Hindlimb muscle (tissue), 1 donor: ENCODE data around the gene RNF43. TPM values are rescaled to one million over a fixed set of nuclear protein-coding genes. Genes with fewer than 3 reads are reported as not detected.
"Not testable (repeated sequence)": the region's sequence is repeated elsewhere in the genome, so short reads cannot be mapped to it uniquely, and the experiment has no call there.

ENCODE experiments used
- DNase-seq: peaks from one replicate; pipeline ENCODE4 v3.0.0-alpha.2; 2013
- polyA plus RNA-seq: library from polyadenylated mRNA; unstranded; fragments of 120-200 nt; gene quantifications from one replicate; pipeline ENCODE4 v1.2.1, GENCODE V29; 2013; ENCODE audit not compliant: insufficient read length

RNF43 gene
- polyA plus RNA-seq, 1 donor: 0.05 TPM

DNA sequence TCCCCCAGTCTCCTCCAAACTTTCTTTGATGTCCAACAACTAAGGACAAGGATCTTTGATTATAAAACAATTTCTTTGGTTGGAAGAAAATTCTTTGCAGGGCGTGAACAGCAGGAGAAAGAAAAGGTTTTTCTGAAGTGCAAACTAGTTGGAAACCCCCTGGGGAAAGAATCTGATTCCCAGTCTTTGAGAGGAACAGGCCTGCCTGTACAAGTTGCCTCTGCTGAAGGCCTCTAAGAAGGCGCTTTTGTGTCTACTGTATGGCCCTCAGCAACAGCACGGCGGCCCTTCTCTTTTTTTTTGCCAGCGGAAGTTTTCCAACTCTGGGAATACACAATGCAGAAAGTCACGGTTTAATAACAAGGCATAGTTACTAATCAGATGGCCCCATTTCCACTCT lies 14.0 kb downstream of the RNF43 start:
- DNase-seq: no peak

DNA sequence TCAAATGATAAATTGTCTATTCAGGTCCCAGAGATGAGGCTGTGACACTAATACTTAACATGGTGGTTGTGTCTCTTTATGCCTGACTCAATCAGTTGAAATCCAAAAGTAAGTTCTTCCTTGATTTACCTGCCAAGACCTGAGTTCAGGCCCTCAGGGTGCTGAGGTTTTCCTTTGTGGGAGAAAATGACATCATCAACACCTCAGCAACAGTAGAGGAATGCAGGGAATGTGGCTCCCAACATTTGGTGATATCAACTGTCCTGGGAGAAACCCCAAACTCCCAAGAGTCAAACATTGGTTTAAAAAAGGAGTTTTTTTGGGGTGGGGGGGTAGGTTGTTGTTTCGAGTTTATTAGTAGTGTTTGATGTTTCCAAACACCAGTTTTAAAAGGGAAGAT lies 14.7 kb downstream of the RNF43 start:
- no peak for DNase-seq

DNA sequence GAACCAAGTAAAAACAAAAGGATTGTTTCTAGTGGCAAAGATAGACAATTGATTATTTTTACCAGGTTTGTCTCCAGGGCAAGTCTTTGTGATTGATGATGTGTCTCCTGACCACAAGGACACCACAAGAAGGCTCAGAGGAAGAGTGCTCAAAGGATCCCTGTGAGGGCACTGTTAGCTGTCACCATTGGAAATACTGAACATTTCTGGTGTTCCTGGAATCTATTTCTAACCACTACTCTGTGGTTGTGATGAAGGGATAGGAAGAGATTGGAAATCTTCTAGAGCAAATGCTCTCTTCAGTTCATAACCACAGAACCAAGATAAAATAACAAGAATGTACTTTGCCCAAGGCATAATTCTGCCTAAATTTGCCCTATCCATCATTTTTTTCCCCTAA lies 15.3 kb downstream of the RNF43 start:
- no peak for DNase-seq

DNA sequence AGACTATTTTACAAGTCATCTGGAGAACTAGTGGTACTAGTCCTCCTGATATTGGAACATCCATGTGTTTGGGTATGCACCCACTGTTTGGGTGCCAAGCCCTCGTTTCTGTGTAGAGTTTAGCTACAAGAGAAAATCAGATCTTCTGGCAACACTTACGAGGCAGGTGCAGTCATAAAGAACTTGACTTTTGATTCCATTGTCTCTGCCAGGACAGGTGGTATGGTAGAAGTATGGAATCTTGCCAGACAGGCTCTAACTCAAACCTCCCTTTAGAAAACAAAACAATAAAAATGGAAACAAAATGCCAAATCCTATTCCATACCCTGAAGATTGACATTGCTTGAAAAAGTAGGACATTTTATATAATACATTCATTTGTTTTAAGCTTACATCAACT lies 16.0 kb downstream of the RNF43 start:
- no peak for DNase-seq

DNA sequence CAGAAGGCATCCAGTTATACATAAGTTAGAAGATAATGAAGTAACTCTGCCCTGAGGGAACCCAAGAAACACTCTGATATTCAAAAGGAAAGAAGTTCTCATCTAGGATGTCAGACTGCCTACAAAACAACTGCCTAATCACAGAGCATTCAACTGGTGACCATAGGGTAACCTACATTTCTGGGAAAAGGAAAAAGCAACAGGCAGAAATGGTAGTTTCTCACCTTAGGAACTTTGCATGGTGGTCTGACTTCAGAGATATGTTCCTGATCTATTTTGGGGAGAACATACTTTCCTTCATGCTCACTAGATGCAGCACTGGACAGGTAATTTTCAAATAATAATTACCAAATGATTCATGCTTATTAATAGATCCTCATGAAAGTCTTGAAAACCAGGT lies 16.5 kb downstream of the RNF43 start:
- no peak for DNase-seq

DNA sequence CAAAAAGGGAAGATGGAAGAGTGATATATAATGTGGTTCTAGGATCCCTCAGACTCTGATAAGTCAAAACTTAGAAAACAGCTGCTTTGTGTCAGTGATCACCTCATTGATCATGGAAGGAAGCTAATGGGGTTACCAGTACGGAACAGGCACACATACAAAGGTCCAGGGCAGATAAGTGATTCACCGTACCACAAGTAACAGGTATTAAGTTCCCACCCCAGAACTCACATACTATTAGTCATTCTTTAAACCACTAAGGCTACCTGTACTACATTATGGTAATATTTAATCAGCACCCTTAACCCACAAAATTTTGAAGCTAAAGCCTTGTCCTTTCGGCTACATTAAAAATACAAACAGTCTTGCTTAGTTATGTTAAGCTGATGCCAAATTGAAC lies 17.4 kb downstream of the RNF43 start:
- no peak for DNase-seq

DNA sequence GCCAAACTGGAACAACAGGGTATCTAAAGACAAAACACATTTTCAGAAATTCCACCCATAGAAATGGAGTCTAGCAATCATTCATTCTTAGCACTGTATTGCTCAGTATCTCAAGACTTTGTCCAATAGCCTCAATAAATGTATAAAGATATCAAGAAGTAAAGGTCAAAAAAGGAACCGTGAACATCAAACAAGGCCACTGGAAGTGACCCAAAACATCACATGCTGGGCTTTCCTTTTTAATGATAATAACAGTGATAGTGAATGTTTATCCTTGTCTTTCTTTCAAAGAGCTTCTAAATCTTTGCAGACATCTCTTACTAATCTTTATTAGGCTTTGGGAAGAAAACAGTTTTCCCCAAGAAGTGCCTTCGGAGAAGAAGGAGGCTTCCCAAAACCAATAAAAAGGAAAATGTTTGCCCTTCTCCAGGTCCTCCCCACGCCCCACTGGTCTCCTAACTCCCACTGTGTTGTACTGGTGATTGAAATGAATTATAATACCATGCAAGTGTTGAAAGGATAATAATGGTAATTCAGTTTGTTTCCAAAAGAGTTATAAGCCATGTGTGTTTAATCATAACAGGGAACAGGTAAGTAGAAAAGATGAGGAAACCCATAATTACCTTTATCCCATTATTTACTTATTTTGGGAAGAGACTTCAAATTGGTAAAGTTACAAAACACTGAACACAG lies 18.6 kb downstream of the RNF43 start:
- DNase-seq: no peak

DNA sequence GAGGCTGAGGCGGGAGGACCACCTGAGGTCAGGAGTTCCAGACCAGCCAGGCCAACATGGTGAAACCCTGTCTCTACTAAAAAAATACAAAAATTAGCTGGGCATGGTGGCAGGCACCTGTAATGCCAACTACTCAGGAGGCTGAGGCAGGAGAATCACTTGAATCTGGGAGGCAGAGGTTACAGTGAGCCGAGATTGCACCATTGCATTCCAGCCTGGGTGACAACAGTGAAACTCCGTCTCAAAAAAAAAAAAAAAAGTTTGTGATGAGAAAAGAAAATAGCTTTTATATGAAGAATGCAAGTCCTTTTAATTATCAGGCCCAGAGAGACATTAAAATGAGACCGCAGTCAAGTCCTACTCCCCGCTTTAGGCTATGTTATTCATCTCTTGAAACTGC lies 19.9 kb downstream of the RNF43 start:
- not testable (repeated sequence) for DNase-seq

DNA sequence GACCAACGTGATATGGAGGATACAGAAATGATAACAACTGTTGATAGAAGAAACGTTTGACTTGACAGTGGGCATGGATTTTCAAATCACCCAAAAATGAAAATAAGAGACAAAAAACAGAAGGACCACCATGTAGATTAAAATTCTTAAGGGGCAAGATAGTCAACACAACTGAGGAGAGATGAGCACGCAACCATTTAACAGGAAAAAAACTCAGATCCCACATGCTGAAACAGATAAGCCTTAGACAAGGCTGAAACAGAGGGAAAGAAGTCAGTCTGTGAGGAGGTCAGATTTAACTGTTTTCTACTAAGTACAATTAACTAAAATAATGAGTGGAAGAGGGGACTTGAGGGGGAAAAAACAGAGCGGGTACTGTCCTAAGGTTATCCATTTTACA lies 21.2 kb downstream of the RNF43 start:
- no peak for DNase-seq

DNA sequence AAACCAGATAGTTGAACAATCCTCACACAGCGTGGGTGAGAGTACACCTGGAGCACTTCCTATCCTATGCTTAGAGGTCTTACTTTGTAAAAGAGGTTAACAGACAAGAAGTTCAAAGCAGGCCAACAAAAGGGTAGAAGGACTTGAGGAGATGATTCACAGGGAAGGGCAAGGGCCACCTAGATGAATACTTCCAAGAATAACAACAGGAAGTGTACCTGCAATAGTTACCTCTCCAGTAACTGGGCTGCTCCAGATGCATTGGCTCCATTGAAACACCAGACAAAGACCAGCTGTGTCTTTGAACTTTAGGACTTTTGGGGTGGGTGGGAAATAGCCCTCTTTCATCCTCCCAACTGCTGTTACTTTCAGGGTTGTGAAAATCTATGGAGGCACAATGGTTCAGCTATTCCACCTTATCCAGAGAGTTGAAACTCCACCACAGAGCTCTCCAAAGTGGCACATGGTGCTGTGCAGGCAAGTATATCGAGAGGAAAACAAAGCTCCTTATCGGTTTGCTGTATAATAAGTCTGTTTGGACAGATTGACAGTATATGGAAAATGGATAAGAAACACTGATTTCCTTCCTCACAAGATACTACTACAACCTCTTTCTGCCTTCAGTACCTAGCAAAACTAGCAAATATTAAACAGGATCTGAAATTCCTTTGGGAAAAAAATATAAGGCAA lies 22.7 kb downstream of the RNF43 start:
- no peak for DNase-seq

DNA sequence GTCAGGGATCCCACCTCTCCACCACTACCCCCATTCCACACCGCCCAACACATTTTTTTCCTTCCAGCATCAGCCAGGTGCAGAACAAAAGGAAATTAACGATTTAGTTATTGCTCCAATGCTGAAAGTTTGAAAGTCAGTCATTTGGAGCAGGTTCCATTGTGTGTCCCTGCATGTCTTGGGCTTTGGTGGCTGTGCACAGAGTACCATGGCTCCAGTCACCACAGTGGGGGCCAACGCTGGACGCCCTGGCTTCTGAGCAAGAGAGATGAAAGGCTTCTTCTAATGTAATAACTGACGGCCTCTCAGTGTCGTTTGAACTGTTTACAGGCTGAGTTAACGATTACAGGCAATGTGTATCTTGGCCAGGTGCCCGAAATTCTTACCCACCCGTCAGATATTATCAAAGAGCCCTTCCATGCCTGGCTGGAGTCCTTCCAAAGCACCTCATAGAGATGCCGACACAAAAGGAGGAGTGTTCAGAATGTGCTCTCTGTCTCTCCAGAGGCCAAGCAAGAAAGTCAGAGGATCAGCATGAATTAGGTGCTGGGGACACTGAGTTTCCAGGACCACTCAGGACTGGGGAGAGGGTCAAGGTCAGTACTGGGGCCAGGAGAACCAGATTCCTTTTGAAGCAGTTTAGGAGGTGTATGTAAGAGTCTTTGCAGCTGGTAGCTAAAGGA lies 25.9 kb downstream of the RNF43 start:
- DNase-seq: no peak

DNA sequence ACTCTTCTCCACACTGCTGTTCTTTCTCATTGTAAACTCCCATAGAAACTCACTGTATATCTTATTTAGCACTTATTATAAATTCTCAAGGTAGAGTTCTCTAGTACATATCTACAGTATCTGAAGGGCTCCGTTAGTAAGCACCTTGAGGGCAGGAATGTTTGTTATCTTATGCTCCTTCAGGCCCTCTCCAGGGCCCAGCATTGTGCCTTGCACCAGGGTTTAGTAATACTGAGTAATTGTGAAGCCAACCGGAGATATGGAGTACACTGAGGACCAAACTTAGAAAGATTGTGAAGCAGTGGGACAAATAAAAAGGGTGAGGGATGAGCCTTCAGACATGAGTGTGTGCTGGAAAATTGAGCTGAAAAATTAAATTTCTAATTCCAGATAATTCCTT lies 26.4 kb downstream of the RNF43 start:
- DNase-seq: no peak

DNA sequence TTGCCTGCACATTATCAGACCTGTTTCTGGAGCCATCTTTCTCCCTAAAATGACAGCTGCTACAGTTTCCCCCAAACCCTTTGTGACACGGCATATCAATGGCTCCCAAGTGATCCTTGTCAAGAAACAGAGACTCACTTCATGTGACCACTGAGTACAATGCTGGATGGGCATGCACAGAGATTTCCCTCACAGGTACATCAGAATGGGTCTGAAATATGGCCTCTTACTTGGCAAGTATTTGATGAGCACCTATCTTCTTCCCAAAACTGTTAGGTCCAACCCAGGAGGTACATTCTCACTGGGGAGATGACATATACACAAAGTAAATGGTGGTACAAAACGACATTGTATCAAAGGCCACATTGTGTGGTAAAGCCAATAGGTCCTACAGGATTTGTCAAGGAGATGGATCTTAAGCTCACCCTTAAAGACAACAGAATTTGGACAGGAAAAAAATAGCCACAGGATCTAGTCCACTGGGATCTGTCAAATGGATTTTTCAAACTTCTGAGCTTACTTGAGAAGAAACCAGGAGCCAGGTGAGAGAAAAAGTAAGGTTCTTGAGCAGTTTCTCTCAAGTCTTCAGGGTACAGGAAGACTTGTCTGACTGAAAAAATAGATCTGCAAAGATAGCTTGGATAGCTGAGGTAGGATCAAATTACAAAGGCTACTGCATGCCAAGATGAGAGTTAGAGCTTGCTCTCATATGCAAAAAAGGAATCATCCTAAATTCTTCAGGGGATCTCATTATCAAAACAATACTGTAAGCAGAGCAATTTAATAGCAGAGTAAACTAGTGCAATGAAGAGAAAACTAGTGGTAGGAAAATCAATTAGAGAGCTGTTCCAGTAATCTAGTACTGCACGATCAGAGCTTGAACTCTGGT lies 28.8 kb downstream of the RNF43 start:
- no peak for DNase-seq

DNA sequence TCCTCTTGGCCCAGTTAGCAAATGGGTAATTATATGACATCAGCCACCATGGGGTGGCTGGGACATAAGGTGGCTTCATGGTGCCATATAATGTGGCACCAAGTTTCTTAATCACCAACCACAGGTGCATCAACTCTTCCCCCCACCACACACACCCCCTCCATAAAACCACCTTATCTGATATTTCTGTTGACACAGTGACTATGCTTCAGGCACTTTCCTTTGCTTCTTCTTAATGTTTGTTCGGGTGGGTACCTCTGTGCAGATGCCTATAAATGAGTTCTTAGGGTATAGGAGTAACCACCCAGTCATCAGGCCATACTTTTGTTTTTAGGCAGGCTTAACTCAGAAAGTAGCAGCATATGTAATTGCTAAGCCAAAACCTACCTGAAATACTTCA lies 29.5 kb downstream of the RNF43 start:
- DNase-seq: no peak

DNA sequence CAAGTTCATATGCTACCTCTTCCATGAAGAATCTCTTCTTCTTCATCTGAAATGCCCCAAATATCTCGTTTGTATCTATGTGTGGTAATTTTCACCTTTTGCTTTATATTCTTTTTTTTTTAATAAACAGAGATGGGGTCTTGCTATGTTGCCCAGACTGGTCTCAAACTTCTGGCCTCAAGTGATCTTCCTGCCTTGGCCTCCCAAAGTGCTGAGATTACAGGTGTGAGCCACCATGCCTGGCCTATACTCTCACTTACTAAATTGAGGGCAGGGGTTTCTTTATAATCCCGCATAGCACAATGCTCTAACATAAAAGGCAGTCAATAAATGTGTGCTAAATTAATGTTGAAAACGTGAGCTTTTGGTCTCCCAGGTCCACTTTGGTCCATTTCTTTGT lies 30.6 kb downstream of the RNF43 start:
- DNase-seq: no peak

DNA sequence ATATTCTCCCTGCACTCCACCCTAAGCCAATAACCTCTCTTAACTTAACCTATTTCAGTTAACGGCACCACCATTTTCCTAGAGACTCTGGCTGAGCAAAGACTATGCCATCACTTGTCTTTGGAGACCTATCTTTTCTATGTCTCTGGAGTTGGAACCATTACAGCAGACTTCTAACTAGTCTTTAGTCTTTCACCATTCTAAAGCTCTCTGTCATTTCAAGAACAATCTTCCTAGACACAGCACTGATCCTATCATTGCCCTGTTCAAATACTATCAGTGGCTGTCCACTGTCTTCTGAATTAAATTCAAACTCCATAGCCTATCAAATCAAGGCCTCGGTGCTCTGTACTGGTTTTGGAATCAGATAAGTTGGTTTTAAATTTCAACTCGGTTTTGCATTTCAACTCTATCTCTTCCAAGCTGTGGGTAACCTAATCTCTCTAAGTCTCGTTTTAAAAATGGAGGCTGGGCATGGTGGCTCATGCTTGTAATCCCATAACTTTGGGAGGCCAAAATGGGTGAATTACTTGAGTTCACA lies 31.9 kb downstream of the RNF43 start:
- no peak for DNase-seq

DNA sequence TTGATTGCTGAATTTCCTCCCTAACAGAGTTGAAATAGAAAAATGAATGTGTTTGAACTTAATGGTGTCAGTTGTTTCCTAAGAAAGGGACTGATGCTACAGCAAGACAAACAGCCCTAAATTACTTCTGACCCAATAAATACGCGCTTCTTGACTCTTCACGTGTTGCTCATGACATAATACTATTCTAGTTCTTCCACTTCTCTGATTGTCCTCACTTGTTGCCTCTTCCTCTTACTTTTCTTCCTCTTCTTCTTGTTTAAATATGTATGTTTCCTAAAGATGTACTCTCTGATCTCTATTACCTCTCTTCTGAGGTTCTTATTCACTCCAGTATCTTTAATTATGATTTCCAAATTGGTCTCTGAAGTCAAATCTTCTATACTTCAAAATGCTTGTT lies 32.4 kb downstream of the RNF43 start:
- DNase-seq: no peak

DNA sequence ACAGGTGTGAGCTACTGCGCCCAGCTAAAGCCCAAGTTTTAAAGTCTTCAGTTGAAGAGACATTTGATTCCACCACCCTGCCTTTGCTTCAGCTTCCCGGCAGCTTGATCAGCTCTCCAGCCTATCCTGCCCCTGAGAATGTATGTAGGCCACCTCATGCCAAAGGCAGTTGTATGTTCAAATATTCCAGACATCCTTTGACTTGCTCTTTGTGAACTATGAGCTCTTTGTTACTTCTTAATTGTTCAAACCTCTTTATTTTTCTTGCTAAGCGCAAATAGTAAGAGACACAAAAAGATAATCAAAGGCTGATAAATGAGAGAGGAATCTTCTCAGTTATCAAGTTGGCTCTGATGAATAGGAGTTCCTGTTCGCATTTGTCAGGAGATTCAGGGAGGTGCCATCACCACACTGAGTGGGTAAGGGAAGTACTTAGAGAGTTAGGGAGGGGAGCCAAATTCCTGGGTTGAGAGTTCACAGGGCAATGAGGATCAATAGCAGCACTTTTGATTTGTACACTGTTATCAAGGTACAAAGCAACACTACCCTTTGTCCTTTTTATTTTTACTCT lies 33.4 kb downstream of the RNF43 start:
- no peak for DNase-seq

DNA sequence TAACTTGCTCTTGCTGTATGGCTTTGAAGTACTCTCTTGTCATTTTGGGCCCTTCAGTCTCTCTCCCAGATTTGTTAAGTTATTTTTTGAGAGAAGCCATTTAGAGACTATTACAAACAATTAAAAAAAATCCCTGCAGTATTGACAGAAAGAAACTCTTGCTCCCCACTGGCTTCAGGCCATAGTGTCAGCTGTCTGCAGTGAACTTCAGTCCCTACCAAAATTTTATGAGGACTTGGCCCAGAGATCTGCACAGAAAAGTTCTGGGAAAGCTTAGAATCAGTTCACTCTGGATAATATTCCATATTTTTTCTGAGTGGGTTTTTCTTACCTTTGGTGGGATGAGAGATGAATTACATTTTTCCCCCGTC lies 34.5 kb downstream of the RNF43 start:
- peak; percentile 22 for DNase-seq

DNA sequence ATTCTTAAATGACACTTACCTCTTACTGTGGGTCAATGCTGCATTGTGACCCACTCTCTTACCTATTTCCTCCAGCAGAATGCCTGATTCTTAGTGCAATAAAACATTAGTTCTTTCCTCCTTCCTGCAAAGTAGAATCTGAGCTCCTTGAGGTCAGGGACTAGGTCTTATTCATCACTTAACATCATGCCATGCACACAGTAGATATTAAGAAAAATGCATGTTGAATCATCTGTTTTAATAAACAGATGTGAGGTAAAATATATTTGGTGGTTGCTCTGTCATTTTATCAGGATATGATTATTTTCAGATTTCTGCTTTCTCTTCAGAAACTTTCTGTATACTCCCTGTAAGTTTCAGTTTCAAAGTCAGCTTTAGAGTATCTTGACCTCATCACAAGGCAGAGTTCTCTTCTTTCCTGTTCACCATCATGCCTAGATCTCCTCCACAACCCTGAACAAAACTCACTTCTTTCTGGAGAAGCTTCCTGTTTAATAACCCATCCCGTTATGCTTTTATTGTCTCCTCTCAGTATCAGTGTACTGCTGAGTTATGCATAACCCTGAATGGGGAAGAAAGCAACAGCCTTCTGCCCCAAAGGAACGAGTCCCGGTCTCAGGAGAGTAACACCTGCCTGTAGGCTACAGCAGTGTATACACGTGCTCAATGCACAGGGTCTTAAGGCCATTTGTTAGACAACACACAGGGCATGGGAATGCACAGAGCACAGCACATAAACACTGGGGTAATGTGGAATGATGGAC lies 35.0 kb downstream of the RNF43 start:
- no peak for DNase-seq
